Central memory CD8-positive, alpha-beta T cell (primary cell): ENCODE data around the gene KREMEN2.

Source experiments
- ATAC-seq: fragments of 150-1000 bp; cut with Tn5 transposase; replicated peaks from 2 replicates; pipeline ENCODE4 v1.10.0; 2022; ENCODE audit warnings: mild to moderate bottlenecking, moderate FRiP score, moderate number of reproducible peaks; ENCODE audit not compliant: poor library complexity, severe bottlenecking; ENCODE audit errors: extremely low read depth
- DNase-seq, 2 donors: peaks; one replicate each; pipeline ENCODE4 v3.0.0; 2021; ENCODE audit warnings: low spot score in 2 of 2
- H3K27ac Mint-ChIP-seq: one replicate; pipeline ENCODE4 v1.8.0; 2022; ENCODE audit warnings: low read depth, mild to moderate bottlenecking, moderate library complexity, mixed read lengths
- H3K27me3 Mint-ChIP-seq: one replicate; pipeline ENCODE4 v1.8.0; 2022; ENCODE audit warnings: mixed read lengths
- H3K36me3 Mint-ChIP-seq: one replicate; pipeline ENCODE4 v1.8.0; 2022; ENCODE audit warnings: mild to moderate bottlenecking, moderate library complexity, mixed read lengths; ENCODE audit not compliant: insufficient read depth
- H3K4me1 Mint-ChIP-seq: one replicate; pipeline ENCODE4 v1.8.0; 2022; ENCODE audit warnings: mixed read lengths
- H3K4me3 Mint-ChIP-seq: one replicate; pipeline ENCODE4 v1.8.0; 2022; ENCODE audit warnings: mild to moderate bottlenecking, moderate library complexity, mixed read lengths
- H3K9me3 Mint-ChIP-seq: one replicate; pipeline ENCODE4 v1.8.0; 2022; ENCODE audit warnings: mixed read lengths

The KREMEN2 gene

GRCh38 chr16:2980227-2981176 lies 16.4 kb downstream of the KREMEN2 start, which contains the start of gene PKMYT1:
PKMYT1 (minus strand) TSS chr16:2980446; CDS start chr16:2979657, 789 bp downstream.
- no peaks in the 10 kb centered on the region for H3K27me3 Mint-ChIP-seq
- peak; percentile 93 to 96 for DNase-seq
- peaks cover 9% of the 10 kb centered on the region for H3K36me3 Mint-ChIP-seq
- peak within 1 kb of the TSS; percentile 71 for H3K4me3 Mint-ChIP-seq
- no peaks in the 10 kb centered on the region for H3K9me3 Mint-ChIP-seq
- peak within 1 kb of the TSS; percentile 86 for H3K27ac Mint-ChIP-seq
- peaks cover 10% of the 10 kb centered on the region for H3K4me1 Mint-ChIP-seq
- ATAC-seq, result peak; percentile 91

GRCh38 chr16:2981177-2981898 lies 17.3 kb downstream of the KREMEN2 start:
- H3K27me3 Mint-ChIP-seq, result no peaks in the 10 kb centered on the region
- peaks cover 10% of the 10 kb centered on the region for H3K4me1 Mint-ChIP-seq
- peaks cover 9% of the 10 kb centered on the region for H3K36me3 Mint-ChIP-seq
- no peaks in the 10 kb centered on the region for H3K9me3 Mint-ChIP-seq
- DNase-seq, result no peak
- H3K4me3 Mint-ChIP-seq, result peak overlapping the region; percentile 71
- no peak for ATAC-seq
- peak overlapping the region; percentile 86 for H3K27ac Mint-ChIP-seq

DNA sequence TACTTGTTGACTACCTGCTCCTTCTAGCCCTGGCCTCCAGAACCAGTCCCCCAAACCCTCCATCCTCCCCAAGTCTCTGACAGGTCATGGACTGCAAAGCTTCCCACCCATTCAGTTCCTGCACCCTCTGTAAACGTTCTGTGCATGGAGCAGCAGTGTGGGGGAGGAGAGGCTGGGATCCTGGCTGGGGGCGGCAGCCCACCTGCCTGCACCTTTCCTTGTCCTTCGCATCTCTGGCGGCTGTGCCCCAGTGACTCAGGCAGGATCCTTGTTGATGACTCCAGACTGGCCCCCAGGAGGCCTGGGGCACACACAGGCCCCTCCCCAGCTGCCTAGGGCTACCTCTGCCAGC lies 17.8 kb downstream of the KREMEN2 start:
- no peak for ATAC-seq
- peaks cover 10% of the 10 kb centered on the region for H3K4me1 Mint-ChIP-seq
- DNase-seq, result no peak
- no peaks in the 10 kb centered on the region for H3K9me3 Mint-ChIP-seq
- peaks cover 9% of the 10 kb centered on the region for H3K36me3 Mint-ChIP-seq
- H3K4me3 Mint-ChIP-seq, result peak overlapping the region; percentile 71
- H3K27me3 Mint-ChIP-seq, result no peaks in the 10 kb centered on the region
- peak overlapping the region; percentile 86 for H3K27ac Mint-ChIP-seq

- no peak for ATAC-seq
- H3K27me3 Mint-ChIP-seq, result no peaks in the 10 kb centered on the region
- H3K27ac Mint-ChIP-seq, result no peak overlapping the region
- peaks cover 9% of the 10 kb centered on the region for H3K36me3 Mint-ChIP-seq
- H3K4me1 Mint-ChIP-seq, result peaks cover 10% of the 10 kb centered on the region
- DNase-seq, result no peak
- H3K4me3 Mint-ChIP-seq, result peak overlapping the region; percentile 71
- no peaks in the 10 kb centered on the region for H3K9me3 Mint-ChIP-seq
Measured at GRCh38 chr16:2982402-2982801, 18.3 kb downstream of the KREMEN2 start.

GRCh38 chr16:2983706-2984136 lies 19.6 kb downstream of the KREMEN2 start:
- Mint-ChIP-seq H3K27ac (no peak overlapping the region), H3K4me1 (peaks cover 10% of the 10 kb centered on the region), H3K4me3 (no peak overlapping the region), H3K27me3 (no peaks in the 10 kb centered on the region), H3K9me3 (no peaks in the 10 kb centered on the region), H3K36me3 (peaks cover 9% of the 10 kb centered on the region)
- DNase-seq (no peak), ATAC-seq (peak; percentile 34)

DNA sequence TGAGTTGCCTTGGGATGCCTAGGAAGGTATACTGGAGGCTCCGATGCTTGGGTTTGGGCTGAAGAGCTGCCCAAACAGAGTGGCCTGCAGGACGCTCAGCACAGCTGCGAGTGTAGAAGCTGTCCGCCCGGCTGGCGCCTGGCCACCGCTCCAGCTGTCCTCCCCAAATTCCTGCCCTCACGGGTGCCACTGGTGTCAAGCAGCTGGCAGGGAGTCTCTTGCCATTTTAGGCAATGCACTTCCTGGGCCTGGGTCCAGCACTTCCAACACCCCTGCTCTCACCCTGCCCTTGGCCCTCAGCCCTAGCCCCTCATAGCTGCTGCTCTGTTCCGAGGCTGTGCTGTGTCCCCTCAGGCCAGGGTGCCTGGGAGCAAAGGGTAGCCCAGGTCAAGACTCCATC lies 21.4 kb downstream of the KREMEN2 start:
- Mint-ChIP-seq H3K9me3 (no peaks in the 10 kb centered on the region), H3K4me1 (peaks cover 10% of the 10 kb centered on the region), H3K27ac (no peak overlapping the region), H3K27me3 (no peaks in the 10 kb centered on the region), H3K36me3 (peaks cover 11% of the 10 kb centered on the region), H3K4me3 (no peak overlapping the region)
- ATAC-seq, result no peak
- DNase-seq, result no peak

DNA sequence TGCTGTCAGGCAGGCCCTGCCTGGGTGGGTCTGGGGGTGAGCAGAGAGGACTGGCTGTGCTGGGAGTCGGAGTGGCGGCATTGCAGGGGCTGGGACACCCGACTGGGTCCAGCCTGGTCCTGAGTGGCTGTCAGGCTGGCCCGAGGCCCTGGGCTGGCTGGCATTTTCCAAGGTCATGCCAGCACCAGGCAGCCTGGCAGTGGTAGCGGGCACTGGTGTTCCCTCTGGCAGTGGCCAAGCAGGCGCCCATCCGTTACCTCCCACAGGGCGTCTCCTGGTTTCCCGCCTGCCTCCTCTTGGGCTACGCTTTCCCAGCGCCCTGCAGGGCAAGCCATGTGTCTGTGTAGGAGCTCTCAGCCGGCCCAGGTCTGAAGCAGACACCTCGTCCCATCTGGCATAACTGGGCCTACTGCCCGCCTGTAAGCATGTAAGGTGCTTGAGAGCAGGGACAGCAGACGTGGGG lies 21.8 kb downstream of the KREMEN2 start:
- Mint-ChIP-seq H3K36me3 (peaks cover 8% of the 10 kb centered on the region), H3K9me3 (no peaks in the 10 kb centered on the region), H3K27ac (no peak overlapping the region), H3K4me3 (no peak overlapping the region), H3K4me1 (peaks cover 10% of the 10 kb centered on the region), H3K27me3 (no peaks in the 10 kb centered on the region)
- DNase-seq, result no peak
- no peak for ATAC-seq

GRCh38 chr16:2986623-2987188 lies 22.6 kb downstream of the KREMEN2 start:
- H3K27ac Mint-ChIP-seq, result no peak overlapping the region
- H3K4me1 Mint-ChIP-seq, result peaks cover 3% of the 10 kb centered on the region
- H3K4me3 Mint-ChIP-seq, result no peak overlapping the region
- peaks cover 2% of the 10 kb centered on the region for H3K36me3 Mint-ChIP-seq
- H3K9me3 Mint-ChIP-seq, result no peaks in the 10 kb centered on the region
- no peak for ATAC-seq
- H3K27me3 Mint-ChIP-seq, result no peaks in the 10 kb centered on the region
- no peak for DNase-seq

DNA sequence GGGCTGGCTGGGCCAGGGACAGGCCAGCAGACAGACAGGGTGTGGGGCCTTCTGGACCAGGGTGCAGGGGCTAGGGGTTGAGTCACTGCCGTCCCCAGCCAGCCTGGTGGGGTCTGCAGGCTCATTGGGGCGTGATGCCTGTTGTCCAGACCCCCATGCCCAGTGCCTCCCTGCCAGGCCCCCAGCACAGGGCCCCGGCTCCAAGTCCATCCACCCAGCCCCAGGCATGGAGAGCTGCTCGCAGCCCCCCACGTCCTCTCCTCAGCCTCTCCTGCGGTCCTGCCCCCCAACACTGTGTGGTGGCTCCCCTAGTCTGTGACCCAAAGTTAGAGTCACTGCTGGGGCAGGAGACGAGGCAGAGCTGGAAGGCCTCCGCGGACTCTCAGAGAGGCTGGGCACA lies 23.2 kb downstream of the KREMEN2 start:
- no peaks in the 10 kb centered on the region for H3K9me3 Mint-ChIP-seq
- ATAC-seq (no peak), DNase-seq (no peak)
- H3K27me3 Mint-ChIP-seq, result no peaks in the 10 kb centered on the region
- H3K27ac Mint-ChIP-seq, result no peak overlapping the region
- peaks cover 2% of the 10 kb centered on the region for H3K36me3 Mint-ChIP-seq
- no peak overlapping the region for H3K4me3 Mint-ChIP-seq
- H3K4me1 Mint-ChIP-seq, result no peaks in the 10 kb centered on the region

- no peak overlapping the region for H3K4me3 Mint-ChIP-seq
- ATAC-seq (no peak), DNase-seq (no peak)
- no peaks in the 10 kb centered on the region for H3K9me3 Mint-ChIP-seq
- H3K27ac Mint-ChIP-seq, result no peak overlapping the region
- peaks cover 2% of the 10 kb centered on the region for H3K36me3 Mint-ChIP-seq
- H3K4me1 Mint-ChIP-seq, result no peaks in the 10 kb centered on the region
- H3K27me3 Mint-ChIP-seq, result no peaks in the 10 kb centered on the region
Measured at GRCh38 chr16:2987833-2988232, 23.8 kb downstream of the KREMEN2 start.

- DNase-seq (no peak), ATAC-seq (no peak)
- H3K36me3 Mint-ChIP-seq, result peaks cover 2% of the 10 kb centered on the region
- H3K27ac Mint-ChIP-seq, result no peak overlapping the region
- H3K27me3 Mint-ChIP-seq, result no peaks in the 10 kb centered on the region
- no peaks in the 10 kb centered on the region for H3K4me1 Mint-ChIP-seq
- H3K9me3 Mint-ChIP-seq, result no peaks in the 10 kb centered on the region
- H3K4me3 Mint-ChIP-seq, result no peak overlapping the region
Measured at GRCh38 chr16:2988590-2989099, 24.6 kb downstream of the KREMEN2 start.

- H3K27me3 Mint-ChIP-seq, result no peaks in the 10 kb centered on the region
- no peak for ATAC-seq
- H3K9me3 Mint-ChIP-seq, result no peaks in the 10 kb centered on the region
- H3K27ac Mint-ChIP-seq, result no peak overlapping the region
- H3K36me3 Mint-ChIP-seq, result peaks cover 2% of the 10 kb centered on the region
- no peak overlapping the region for H3K4me3 Mint-ChIP-seq
- no peaks in the 10 kb centered on the region for H3K4me1 Mint-ChIP-seq
- no peak for DNase-seq
Measured at GRCh38 chr16:2990891-2991290, 26.8 kb downstream of the KREMEN2 start.
